Hematopoietic multipotent progenitor cell treated with erythropoietin and hydrocortisone succinate and interleukin-3 and kit ligand, for 6 days (in vitro differentiated cells): Measurements from ENCODE around the gene DPT.

Source experiments
- DNase-seq: peaks from one replicate; pipeline ENCODE4 v3.0.0-alpha.2; 2015

The DPT gene

DNA sequence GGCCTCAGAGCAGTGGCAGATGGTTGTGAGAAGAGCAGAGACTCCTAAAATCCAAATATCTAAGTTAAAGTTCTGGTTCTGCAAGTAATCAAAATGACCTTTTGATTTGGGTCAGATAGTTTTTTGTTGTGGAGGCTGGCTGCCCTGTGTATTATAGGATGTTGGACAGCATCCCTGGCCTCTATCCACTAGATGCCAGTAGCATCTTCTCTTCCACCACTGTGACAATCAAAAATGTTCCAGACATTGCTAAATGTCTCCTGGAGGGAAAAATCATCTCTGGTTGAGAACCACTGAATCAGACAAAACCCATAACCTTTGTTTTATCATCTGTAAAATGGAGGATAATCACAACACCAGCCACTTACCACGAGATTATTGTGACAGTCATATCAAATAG lies 5.9 kb upstream of the DPT start:
- DNase-seq = no peak

DNA sequence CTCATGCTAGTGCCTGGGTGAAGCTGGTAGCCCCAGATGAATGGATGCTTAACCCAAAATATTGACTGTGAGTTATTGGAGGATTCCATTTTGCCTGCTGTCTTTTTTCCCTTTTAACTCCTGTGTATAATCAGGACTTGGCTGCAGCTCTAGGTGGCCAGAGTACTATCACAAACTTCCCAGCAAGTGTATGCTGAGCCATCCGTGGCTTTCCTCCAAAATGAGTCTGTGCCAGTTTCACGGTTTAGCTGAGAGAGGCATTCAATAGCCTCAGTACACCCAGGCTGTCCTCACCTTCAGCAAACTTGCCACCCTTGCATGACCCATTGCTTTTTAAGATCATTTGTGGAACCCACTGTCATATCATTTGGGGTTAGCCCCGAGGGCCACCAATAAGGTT lies 5.3 kb upstream of the DPT start:
- DNase-seq = no peak

DNA sequence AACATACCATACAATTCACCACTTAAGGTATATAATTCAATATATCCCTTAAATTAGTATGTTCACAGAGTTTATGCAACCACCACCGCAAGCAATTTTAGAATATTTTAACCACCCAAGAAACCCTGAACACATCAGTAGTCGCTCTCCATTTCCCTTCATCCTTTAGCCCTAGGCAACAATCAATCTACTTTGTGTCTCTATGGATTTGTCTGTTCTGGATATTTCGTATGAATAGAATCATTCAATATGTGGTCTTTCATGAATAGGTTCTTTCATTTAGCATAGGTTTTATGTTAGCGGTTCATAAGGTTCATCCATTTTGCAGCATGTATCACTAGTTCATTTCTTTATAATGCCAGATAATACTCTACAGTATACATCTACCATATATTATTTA lies 4.2 kb upstream of the DPT start:
- DNase-seq = no peak

DNA sequence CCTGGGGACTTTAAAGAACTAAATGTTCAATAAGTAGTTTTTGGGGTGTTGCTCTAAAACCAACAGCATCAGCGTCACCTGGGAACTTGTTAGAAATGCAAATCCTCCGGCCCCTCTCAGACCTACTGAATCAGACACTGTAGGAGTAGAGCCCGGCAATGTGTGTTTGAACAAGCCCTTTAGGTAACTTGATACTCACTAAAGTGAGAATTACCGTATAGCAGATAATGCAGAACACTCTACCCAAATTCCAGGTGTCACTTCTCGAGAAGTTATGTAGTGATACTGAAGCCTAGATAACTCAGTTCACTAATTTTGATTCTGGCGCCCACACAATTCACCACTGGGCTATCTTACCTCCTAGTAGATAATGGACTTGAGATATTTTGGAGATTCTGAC lies 3.7 kb upstream of the DPT start:
- no peak for DNase-seq

DNA sequence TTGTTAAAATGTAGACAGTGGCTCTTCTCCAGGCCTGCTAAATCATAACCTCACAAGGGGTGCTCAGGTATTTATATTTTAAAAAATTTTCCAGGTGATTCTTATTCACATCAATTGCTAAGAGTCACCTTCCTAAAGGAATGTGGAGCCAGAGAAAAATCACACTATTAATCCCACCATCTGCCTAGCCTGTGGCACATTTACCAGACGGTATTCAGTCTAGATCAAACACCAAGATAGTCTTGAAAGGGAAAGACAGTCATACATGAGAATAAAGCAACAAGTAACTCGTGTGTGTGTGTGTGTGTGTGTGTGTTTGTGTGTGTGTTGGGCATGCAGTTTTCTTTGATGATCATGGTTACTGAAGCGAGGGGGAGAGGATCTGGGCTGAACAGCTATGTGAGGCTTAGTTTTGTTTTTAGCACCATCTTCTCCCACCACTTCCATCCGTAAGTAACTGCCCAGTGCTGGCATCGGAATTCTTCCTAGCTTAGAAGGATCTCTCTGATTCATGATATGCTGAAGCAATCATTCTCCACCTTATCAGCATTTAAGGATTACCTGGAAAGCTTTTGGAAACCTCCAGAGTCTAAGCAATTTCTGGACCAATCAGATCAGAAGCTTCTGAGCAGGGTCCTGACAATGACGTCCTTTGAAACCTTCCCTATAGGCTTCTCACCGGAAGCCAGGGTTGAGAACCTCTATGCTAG lies 2.4 kb upstream of the DPT start:
- DNase-seq = no peak

DNA sequence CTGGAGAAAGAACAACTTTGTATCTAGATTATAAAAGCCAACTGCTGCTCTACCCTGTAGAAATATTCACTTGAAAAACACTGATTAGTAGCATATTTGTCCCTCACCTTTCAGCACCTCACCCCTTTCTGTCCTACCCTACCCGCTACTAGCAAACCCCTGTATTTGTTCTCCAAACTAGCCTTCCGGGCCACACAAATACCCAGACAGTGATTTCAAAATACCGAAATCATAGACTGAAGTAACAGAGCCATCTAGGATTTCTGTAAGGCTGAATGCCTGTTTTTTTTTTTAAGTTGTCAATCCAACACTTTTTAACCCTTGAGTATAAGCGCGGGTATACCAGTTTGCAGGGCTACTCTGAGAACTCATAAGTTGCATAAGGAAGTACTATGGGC lies 398 bp upstream of the DPT start:
- DNase-seq = no peak

DNA sequence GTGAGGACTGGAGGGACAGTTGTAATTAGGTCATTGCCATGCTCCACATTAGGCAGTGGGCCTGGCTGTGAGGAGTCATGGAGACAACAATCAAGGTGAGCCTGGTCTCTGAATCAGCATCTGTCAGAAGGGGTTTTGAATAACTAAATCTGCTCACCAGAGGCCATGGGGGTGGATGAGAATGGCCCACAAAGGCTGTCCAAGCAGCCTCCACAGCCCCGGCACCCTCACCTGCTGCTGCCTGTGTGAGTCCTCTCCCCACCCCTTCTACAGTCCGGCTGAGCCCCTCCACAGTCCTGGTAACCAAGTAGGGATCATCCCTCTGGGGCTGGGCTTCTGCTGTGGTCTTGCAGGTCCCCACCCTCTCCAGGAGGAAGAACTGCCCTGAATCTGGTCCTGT lies 2.3 kb downstream of the DPT start:
- DNase-seq = no peak

DNA sequence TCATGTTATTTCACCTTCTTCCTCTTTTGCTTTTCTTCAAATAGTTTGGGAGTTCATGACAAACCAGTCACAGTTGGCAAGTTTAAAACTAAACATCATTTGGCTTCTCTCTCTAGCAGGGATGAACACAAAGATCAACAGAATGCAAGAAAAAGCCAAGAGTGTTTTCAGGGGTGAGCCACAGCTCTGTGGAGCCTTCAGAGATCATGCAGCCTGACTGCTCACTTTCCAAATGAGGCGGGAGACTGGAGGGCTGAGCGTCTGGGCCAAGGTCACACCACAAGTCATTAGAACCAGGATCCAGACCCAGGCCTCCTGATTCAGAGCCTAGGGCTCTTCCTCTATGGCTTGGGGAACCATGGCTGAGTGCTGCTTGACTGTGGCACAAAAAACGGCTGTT lies 2.7 kb downstream of the DPT start:
- DNase-seq = no peak

DNA sequence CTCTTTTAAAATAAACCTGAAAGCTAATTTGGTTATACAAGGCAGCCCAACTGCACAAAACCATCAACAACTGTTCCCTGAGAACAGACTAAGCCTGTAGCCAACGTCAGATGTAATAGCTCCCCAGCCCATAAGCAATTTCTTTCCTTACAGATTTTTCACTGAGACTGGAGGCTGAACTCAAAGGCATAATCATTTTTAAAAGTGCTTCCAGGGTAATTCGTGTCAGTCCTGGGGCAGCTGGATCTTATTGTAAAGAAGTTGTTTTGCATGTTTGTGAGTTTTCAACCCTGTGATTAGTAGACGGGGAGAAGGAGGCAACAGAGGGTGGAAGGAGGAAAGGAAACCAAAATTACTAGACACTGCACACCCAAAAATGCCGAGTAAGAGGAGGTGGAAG lies 3.2 kb downstream of the DPT start:
- no peak for DNase-seq

DNA sequence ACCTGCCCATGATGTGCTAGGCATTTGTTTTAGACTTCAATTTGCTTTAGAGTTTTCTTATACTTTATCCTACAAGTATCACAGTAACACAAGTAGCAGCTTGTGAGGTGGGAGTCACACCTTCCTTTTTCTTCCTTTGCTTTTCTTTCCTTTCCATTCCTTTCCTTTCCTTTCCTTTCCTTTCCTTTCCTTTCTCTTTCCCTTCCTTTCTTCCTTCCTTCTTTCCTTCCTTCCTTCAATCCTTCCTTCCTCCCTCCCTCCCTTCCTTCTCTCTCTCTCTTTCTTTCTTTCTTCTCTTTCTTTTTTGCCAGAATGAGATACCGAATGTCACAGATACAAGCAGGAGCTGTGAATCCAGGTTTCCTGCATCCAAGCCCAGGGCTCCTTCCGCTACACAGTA lies 3.9 kb downstream of the DPT start:
- DNase-seq = no peak

DNA sequence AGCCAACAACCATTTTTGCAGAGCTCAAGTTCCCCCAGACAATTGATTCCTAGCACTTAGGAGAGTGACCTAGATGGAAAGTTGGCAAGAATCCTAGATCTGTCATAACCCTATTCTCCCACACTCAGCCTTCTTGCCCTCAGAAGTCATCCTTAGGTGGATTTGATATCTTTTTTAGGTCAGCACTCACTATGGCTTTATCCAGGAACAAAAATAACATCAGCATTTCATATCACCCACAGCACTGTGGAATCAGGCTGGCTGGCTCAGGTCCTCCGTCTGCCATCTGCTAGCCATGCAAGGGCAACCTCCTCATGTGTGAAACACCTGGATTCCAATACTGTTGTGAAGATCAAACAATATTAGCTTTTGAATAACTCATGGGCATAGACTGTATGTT lies 6.0 kb downstream of the DPT start:
- no peak for DNase-seq

DNA sequence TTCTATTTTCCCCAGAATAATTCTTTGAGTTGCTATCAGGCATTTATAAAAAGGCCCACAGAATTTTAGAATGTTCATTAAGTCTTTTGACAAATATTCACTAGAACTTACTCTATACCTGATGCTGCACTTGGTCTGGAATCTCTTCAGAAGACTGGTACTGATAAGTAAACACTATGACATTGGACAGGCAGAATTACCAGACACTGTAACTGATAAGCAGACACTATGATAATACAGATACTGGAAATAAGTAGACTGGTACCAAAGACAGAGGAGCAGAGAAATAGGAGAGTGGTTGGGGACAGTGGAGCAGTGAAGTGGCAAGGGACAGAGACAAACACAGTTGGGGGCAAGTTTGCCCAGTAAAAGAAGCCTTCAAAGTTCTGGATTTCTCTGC lies 8.2 kb downstream of the DPT start:
- DNase-seq = no peak

DNA sequence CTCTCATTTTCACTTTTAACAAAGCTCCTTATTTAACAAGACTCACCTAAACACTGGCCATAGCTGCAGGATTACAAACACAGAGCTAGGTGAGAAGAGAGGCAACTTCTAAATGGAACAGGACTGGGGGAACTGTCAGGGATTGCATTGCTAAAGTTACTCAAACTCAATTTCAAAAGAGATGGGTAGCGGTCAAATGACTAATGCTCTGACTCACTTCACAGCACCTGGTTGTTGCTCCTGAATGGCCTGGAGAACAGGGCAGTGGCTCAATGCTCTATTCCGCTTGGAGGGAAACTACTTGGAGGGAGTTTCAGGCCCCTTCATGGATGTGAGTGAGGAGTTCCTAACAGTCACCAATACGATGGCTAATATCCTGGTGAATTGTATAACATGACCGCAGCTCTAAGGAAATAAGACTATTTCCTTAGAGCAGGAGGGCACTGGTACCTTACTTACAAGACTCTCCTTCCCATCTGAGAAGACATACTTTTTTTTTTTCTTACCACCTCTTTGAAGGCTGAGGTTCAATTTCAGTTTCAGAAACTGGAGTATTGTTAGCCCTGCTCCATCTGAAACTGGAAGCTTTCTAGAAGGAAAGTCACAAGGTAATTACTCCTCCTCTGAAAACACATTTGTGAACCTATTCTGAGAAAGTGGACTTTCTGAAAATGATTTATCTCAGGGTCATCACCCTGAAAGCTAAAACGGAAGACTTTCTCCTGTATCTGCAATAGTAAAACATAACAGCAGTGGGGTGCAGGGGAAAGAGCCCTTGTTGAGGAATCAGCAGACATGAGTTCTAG lies 9.5 kb downstream of the DPT start:
- no peak for DNase-seq

DNA sequence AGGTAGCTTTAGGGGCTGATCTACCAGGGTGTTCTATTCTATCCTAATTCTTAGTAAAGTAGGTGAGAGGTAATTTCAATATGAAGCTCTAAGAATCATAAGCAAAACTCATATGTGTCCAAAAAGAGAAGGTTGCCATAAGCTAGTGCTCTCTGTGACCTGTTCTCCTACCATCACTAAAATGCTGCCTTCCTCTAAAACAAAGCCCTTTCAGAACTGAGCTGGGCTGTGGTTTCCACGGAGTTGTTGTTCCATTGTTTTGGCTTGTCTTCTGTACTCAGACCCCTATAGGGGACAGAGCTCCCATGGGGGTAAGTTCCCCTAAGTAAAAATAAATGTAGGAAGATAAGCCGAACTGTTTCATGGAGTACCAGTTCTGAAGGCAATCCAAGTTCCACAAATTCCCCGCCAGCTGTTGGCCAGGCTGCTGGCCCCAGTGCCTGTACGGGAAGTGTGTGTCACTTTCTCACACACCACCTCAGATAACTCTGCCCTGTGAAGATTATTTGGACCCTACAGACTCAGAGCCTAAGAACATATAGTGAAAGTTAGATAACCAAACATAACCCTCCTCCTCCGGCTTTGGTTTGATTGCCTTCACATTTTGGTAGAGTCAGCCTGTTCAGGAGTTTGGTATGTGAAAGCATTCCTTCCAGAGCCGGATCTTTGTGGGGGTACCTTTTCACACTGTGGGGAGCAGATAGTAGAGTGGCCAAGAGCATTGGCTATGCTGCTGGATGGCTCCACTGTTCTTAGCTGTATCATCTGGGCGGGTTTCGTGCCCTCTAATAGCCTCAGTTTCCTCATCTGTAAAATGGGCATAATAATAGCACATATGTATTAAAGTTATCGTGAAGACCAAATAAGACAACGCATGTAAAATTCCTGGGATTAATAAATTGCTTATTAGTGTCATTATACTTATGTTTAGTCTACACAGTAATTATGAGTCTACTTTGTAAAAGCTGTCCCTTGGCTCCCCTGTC lies 10.8 kb downstream of the DPT start:
- no peak for DNase-seq

DNA sequence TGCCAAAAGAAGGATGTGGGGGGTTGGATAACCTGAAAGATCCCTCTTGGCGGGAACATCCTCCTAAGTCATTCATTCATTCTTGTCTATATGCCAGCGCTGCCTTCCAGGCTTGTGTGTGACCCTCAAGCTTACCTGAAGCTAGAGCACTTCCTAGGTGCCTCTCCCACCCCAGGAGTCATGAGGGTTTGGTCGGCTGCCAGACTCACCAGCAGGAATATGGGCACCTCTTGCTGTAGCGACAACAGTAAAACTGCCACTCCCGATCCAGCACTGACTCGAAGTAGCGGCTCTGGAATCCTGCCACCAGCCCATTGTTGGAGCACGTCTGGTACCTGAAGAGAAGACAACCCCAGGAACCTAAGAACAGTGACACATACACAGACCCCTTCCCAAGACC lies 15.0 kb downstream of the DPT start:
- DNase-seq = no peak

DNA sequence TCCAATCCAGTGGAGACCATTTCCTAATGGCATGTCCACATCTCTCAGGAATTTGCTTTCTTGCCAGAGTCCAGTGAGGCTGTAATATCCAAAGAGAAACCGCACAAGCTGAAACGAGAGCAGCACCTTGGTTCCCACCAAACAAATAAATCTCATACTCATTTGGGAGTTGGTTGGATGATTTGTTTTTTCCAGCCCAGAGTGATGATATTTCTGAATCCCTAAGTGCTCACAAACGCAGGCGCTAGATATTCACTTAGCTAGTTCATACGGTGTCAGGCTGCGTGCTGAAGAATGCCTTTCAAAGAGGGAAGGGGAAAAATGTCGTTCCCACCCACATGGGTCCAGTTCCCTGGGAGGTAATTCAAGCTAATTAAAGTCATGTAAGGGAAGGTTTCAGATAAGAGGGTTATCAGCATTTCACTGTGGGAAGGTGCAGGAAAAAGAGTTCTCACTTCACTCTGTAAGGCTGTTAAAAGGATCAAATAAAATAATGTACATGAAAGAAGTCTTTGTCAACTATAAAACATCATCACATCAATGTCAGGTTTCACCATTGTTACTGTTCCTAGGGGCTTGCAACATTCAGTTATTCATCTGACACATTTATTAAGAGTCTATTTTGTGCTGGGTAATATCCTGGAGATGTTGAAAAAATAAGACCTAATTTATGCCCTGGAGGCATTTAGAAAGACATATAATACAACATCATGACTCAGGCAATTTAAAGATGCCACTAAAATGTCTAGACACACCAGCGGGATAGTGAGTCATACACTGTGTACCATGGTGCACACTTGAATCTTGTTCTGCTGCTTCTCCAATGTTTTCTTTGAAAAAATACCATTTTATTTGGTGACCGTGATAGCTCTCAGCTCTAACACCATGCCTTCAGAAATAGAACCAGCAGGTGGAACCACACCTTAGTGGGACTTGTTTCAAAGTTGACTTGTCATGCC lies 19.3 kb downstream of the DPT start:
- DNase-seq = no peak

DNA sequence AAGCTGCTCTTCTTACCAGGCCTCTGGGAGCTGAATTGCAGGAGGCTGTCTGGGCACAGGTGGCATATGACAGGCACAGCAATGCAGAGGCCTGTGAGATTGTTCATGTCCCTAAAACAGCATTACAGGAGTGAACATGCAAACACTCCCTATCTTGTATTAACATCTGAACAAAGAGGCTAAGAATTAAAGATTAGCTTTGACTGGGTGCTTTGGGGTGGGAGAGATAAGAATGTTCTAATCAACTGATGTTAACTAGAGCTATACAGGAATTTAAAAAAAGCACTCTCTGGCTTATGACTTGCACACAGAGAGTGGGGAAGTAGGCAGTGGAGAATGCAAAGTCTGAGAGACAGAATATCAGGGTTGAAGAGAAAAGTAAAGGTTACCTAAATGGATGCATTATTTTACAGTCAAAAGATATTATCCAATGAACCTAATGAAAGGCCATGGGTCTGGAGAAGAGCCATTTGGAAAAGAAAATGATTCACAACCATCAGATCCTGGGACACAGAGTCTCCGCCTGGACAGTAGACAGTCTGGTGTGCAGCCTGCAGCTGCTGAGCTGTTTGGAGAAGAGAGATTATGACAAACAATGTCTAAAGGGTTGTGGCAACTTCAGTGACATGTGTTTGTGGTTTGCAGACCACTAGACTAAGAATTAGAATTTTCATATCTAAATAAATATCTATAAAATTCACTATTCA lies 20.2 kb downstream of the DPT start:
- DNase-seq = peak; percentile 36

DNA sequence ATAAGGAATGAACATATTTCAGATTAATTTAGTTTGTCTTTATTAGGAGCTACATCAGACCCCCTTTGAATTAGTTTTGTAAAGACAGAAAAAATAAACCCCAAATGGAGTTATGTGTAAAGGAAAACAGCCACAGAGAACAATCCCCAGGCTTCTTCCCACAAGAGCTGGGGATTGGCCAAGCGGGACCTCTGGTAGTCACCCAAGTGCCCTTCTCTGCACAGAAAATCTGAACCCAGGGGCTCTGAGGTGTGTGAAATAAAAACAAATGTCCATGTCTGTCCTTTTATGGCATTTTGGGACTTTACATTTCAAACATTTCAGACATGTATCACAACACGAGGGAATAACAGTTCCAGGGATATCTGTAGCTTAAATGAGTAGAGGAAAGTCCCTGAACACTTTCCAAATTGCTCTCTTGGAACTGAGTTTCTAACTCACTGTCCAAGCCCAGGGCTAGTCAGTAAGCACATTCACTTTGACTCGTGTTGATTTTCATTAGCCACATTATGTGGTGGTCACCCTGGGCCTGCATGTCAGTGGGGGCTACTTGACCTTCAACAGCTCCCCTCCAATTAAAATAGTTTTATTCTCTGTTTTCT lies 22.5 kb downstream of the DPT start:
- DNase-seq = no peak

DNA sequence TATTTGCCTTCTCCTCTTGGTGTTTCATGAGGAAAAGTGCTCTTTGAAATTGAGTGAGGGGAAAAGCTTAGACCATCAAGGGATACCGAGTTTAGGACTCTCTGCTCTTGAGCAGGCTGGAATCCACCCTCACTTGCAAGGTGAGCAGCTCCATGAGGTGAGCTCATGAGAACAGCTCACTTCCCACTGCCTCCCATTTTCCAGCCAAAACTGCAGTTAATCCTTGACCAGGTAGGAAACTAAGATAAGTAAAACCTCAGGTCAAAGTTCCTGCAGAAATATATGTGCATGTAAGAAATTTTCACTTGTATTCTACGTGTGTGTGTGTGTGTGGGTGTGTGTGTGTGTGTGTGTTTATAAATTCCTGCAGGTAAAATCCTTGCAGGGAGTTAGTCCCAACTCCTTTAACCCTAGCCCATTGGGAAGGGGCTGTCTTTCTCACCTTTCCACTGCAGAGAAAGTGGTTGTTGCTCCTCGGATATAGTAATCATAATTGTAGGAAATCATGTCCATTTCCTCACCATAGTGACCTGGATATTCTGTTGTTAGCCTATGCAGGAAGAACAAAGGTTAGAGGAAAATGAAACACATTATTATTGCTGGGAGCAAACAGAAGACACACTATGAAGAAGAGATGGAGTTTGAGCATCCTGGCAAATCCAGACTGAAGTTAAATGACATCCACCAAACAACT lies 28.3 kb downstream of the DPT start:
- DNase-seq = no peak

DNA sequence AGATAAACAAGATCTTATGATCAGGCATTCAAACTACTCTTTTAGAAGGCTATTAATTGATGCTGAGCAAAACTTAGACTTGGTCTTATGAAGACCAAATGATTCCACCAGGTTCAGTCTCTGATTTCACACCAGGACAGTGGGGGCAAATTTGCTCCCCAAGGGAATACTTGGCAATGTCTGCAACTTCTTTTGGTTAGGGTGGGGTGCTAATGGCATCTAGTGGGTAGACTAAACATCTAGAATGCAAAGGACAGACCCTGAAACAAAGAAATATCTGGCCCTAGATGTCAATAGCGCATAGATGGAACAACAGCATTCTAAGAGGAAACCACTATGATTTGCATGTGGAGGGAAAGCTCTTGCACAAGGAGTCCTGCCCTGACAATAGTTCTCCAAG lies 30.6 kb downstream of the DPT start:
- DNase-seq = no peak
